ENCODE data around the gene CREM. TPM values are rescaled to one million over a fixed set of nuclear protein-coding genes. Genes with fewer than 3 reads are reported as not detected.

CREM gene
- total RNA-seq, 1 experiment from 2014 or later = 58.3 TPM

- no peak for DNase-seq (ENCODE audit: low spot score)
- in situ Hi-C loops (cut with HindIII; ENCODE audit: low sequenced_read_pairs) = no loop called here
Measured at GRCh38 chr10:35185260-35186034, 58.8 kb downstream of the CREM start.

- in situ Hi-C loops (cut with HindIII; ENCODE audit: low sequenced_read_pairs) = no loop called here
Measured at GRCh38 chr10:35188954-35189353, 62.3 kb downstream of the CREM start.

GRCh38 chr10:35191523-35191922, 64.9 kb downstream of the CREM start:
- in situ Hi-C loops (cut with HindIII; ENCODE audit: low sequenced_read_pairs) = no loop called here
- no peak for DNase-seq (ENCODE audit: low spot score)

More at GRCh38 chr10:35188954-35189353, 62.3 kb downstream of the CREM start:
- DNase-seq (ENCODE audit: low spot score) = no peak

- DNase-seq (ENCODE audit: low spot score) = no peak
Measured at GRCh38 chr10:35192645-35193249, 66.1 kb downstream of the CREM start.

GRCh38 chr10:35194471-35194870, 67.8 kb downstream of the CREM start:
- DNase-seq (ENCODE audit: low spot score) = no peak
- in situ Hi-C loops (cut with HindIII; ENCODE audit: low sequenced_read_pairs) = no loop called here

More at GRCh38 chr10:35192645-35193249, 66.1 kb downstream of the CREM start:
- in situ Hi-C loops (cut with HindIII; ENCODE audit: low sequenced_read_pairs) = no loop called here

GRCh38 chr10:35194906-35195305, 68.3 kb downstream of the CREM start:
- peak; percentile 13 for DNase-seq (ENCODE audit: low spot score)
- in situ Hi-C loops (cut with HindIII; ENCODE audit: low sequenced_read_pairs) = no loop called here

- DNase-seq (ENCODE audit: low spot score) = peak; percentile 80
- in situ Hi-C loops (cut with HindIII; ENCODE audit: low sequenced_read_pairs) = no loop called here
Measured at GRCh38 chr10:35195361-35196306, 69.0 kb downstream of the CREM start.

GRCh38 chr10:35200487-35200886, 73.8 kb downstream of the CREM start:
- in situ Hi-C loops (cut with HindIII; ENCODE audit: low sequenced_read_pairs) = no loop called here

GRCh38 chr10:35201234-35201633, 74.6 kb downstream of the CREM start:
- no peak for DNase-seq (ENCODE audit: low spot score)
- in situ Hi-C loops (cut with HindIII; ENCODE audit: low sequenced_read_pairs) = no loop called here

More at GRCh38 chr10:35200487-35200886, 73.8 kb downstream of the CREM start:
- DNase-seq (ENCODE audit: low spot score) = no peak

- in situ Hi-C loops (cut with HindIII; ENCODE audit: low sequenced_read_pairs) = no loop called here
- no peak for DNase-seq (ENCODE audit: low spot score)
Measured at GRCh38 chr10:35202050-35202449, 75.4 kb downstream of the CREM start.

GRCh38 chr10:35203745-35204144, 77.1 kb downstream of the CREM start:
- in situ Hi-C loops (cut with HindIII; ENCODE audit: low sequenced_read_pairs) = no loop called here
- no peak for DNase-seq (ENCODE audit: low spot score)

GRCh38 chr10:35204650-35205319, 78.1 kb downstream of the CREM start:
- no peak for DNase-seq (ENCODE audit: low spot score)
- in situ Hi-C loops (cut with HindIII; ENCODE audit: low sequenced_read_pairs) = no loop called here

GRCh38 chr10:35206274-35206673, 79.6 kb downstream of the CREM start:
- no peak for DNase-seq (ENCODE audit: low spot score)
- in situ Hi-C loops (cut with HindIII; ENCODE audit: low sequenced_read_pairs) = no loop called here

GRCh38 chr10:35208536-35208935, 81.9 kb downstream of the CREM start:
- no peak for DNase-seq (ENCODE audit: low spot score)
- in situ Hi-C loops (cut with HindIII; ENCODE audit: low sequenced_read_pairs) = no loop called here

GRCh38 chr10:35208949-35209613, 82.4 kb downstream of the CREM start:
- no peak for DNase-seq (ENCODE audit: low spot score)
- in situ Hi-C loops (cut with HindIII; ENCODE audit: low sequenced_read_pairs) = no loop called here

GRCh38 chr10:35210961-35211360, 84.3 kb downstream of the CREM start:
- DNase-seq (ENCODE audit: low spot score) = no peak
- in situ Hi-C loops (cut with HindIII; ENCODE audit: low sequenced_read_pairs) = no loop called here

- DNase-seq (ENCODE audit: low spot score) = no peak
- in situ Hi-C loops (cut with HindIII; ENCODE audit: low sequenced_read_pairs) = no loop called here
Measured at GRCh38 chr10:35211390-35211789, 84.7 kb downstream of the CREM start.

- in situ Hi-C loops (cut with HindIII; ENCODE audit: low sequenced_read_pairs) = no loop called here
- DNase-seq (ENCODE audit: low spot score) = no peak
Measured at GRCh38 chr10:35212856-35213255, 86.2 kb downstream of the CREM start.

GRCh38 chr10:35213699-35214098, 87.1 kb downstream of the CREM start:
- DNase-seq (ENCODE audit: low spot score) = no peak
- in situ Hi-C loops (cut with HindIII; ENCODE audit: low sequenced_read_pairs) = no loop called here

Measured in G401 (cell line).